Measurements from ENCODE around the gene PRDM1. TPM values are rescaled to one million over a fixed set of nuclear protein-coding genes. Genes with fewer than 3 reads are reported as not detected.

Gene PRDM1
- total RNA-seq, 1 experiment from 2014 or later = 0.40 TPM

GRCh38 chr6:106122306-106122918, 36.3 kb downstream of the PRDM1 start:
- no peak for DNase-seq
- CTCF ChIA-PET = no interaction called here
- Mint-ChIP-seq H3K27ac (ENCODE audit: unreplicated experiment) (no peak overlapping the region), H3K36me3 (ENCODE audit: insufficient read depth, unreplicated experiment) (peaks cover 6% of the 10 kb centered on the region), H3K27me3 (ENCODE audit: unreplicated experiment) (no peaks in the 10 kb centered on the region), H3K4me1 (ENCODE audit: low read depth, unreplicated experiment) (peaks cover 20% of the 10 kb centered on the region), H3K9me3 (ENCODE audit: low read depth, unreplicated experiment) (no peaks in the 10 kb centered on the region), H3K4me3 (ENCODE audit: low read depth, unreplicated experiment) (no peak overlapping the region)
- intact Hi-C loops (cut with micrococcal nuclease; ENCODE audit: unreplicated experiment) = no loop called here
- no peak for TF ChIP-seq CTCF (IDR thresholded peaks at IDR 0.05; ENCODE audit: unreplicated experiment)
- BruUV-seq (replicated peaks) = no TSS peak

GRCh38 chr6:106122938-106123656, 37.0 kb downstream of the PRDM1 start:
- DNase-seq = no peak
- Mint-ChIP-seq H3K27me3 (ENCODE audit: unreplicated experiment) (no peaks in the 10 kb centered on the region), H3K27ac (ENCODE audit: unreplicated experiment) (no peak overlapping the region), H3K4me3 (ENCODE audit: low read depth, unreplicated experiment) (no peak overlapping the region), H3K9me3 (ENCODE audit: low read depth, unreplicated experiment) (no peaks in the 10 kb centered on the region), H3K4me1 (ENCODE audit: low read depth, unreplicated experiment) (peaks cover 20% of the 10 kb centered on the region), H3K36me3 (ENCODE audit: insufficient read depth, unreplicated experiment) (peaks cover 6% of the 10 kb centered on the region)
- CTCF ChIA-PET = no interaction called here
- intact Hi-C loops (cut with micrococcal nuclease; ENCODE audit: unreplicated experiment) = no loop called here
- TF ChIP-seq CTCF (IDR thresholded peaks at IDR 0.05; ENCODE audit: unreplicated experiment) = no peak
- no TSS peak for BruUV-seq (replicated peaks)

GRCh38 chr6:106124015-106124414, 37.9 kb downstream of the PRDM1 start:
- Mint-ChIP-seq H3K27ac (ENCODE audit: unreplicated experiment) (no peak overlapping the region), H3K27me3 (ENCODE audit: unreplicated experiment) (no peaks in the 10 kb centered on the region)
- BruUV-seq (replicated peaks) = no TSS peak

More at GRCh38 chr6:106124015-106124414, 37.9 kb downstream of the PRDM1 start:
- peaks cover 23% of the 10 kb centered on the region for H3K4me1 Mint-ChIP-seq (ENCODE audit: low read depth, unreplicated experiment)
- CTCF ChIA-PET = no interaction called here
- intact Hi-C loops (cut with micrococcal nuclease; ENCODE audit: unreplicated experiment) = no loop called here
- no peak overlapping the region for H3K4me3 Mint-ChIP-seq (ENCODE audit: low read depth, unreplicated experiment)
- no peak for DNase-seq
- peaks cover 6% of the 10 kb centered on the region for H3K36me3 Mint-ChIP-seq (ENCODE audit: insufficient read depth, unreplicated experiment)
- no peaks in the 10 kb centered on the region for H3K9me3 Mint-ChIP-seq (ENCODE audit: low read depth, unreplicated experiment)
- no peak for TF ChIP-seq CTCF (IDR thresholded peaks at IDR 0.05; ENCODE audit: unreplicated experiment)

Data from Calu3 (cell line).